ENCODE results near the gene NAALADL2. TPM values are rescaled to one million over a fixed set of nuclear protein-coding genes. Genes with fewer than 3 reads are reported as not detected.

The NAALADL2 gene
- polyA plus RNA-seq, 1 experiment: 6.3 TPM

DNA sequence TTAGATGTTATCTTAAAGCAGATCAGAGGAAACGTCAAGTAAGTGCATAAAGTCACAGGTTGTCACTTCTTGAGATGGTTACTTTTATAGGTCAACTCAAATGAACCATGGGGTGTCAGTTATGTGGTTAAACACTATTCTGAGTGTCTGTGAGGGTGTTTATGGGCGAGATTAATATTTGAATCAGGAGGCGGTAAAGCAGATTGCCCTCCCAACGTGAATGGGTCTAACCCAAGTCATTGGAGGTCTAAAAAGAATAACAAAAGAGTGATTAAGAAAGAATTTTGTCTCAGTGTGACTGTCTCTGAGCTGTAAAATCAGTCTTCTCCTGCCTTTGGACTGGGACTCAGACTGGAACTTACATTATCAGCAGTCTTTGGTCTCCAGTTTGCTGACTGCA is 977.5 kb downstream of the NAALADL2 start:
- no peaks in the 10 kb centered on the region for H3K9me3 ChIP-seq (ENCODE audit: control insufficient read depth, insufficient read depth, low read length)
- ChIA-PET CTCF (no interaction called here), POLR2A (no interaction called here)
- no peak for DNase-seq (ENCODE audit: low read depth, low spot score)
- H3K27ac ChIP-seq (ENCODE audit: low read depth, low read length): no peak overlapping the region
- no peak for TF ChIP-seq CTCF (IDR thresholded peaks at IDR 0.05; ENCODE audit: low read depth, low read length)
- no peaks in the 10 kb centered on the region for H3K27me3 ChIP-seq (ENCODE audit: control insufficient read depth, insufficient read depth, low read length)
- no peak overlapping the region for H3K4me3 ChIP-seq (ENCODE audit: low read depth, low read length)

DNA sequence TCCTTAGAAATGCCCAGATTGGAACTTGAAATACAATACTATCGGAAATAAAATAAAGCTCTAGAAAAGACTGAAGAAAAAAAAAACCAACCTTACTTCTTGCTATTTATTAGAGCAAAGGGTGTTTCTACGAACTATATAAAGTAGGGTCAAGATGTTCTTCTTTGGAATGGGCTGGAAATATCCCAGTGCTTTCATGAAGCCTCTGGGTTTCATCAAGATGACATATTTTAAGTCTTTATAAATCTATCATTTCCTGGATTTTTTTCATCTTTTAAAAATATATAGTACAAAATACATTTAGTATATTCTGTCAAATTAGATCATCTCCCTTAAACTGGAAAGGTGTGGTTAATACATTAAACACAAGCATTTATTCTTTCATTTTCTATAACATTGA is 978.8 kb downstream of the NAALADL2 start:
- Histone ChIP-seq H3K9me3 (ENCODE audit: control insufficient read depth, insufficient read depth, low read length) (no peaks in the 10 kb centered on the region), H3K4me3 (ENCODE audit: low read depth, low read length) (no peak overlapping the region), H3K27me3 (ENCODE audit: control insufficient read depth, insufficient read depth, low read length) (no peaks in the 10 kb centered on the region), H3K27ac (ENCODE audit: low read depth, low read length) (no peak overlapping the region)
- no peak for TF ChIP-seq CTCF (IDR thresholded peaks at IDR 0.05; ENCODE audit: low read depth, low read length)
- ChIA-PET POLR2A (no interaction called here), CTCF (interaction anchor here (0.5 to 0.6 kb wide), 2 partner anchors 467 to 1808 kb away, joined by 4 read pairs; no protein-coding TSS in a partner anchor)
- DNase-seq (ENCODE audit: low read depth, low spot score): no peak

DNA sequence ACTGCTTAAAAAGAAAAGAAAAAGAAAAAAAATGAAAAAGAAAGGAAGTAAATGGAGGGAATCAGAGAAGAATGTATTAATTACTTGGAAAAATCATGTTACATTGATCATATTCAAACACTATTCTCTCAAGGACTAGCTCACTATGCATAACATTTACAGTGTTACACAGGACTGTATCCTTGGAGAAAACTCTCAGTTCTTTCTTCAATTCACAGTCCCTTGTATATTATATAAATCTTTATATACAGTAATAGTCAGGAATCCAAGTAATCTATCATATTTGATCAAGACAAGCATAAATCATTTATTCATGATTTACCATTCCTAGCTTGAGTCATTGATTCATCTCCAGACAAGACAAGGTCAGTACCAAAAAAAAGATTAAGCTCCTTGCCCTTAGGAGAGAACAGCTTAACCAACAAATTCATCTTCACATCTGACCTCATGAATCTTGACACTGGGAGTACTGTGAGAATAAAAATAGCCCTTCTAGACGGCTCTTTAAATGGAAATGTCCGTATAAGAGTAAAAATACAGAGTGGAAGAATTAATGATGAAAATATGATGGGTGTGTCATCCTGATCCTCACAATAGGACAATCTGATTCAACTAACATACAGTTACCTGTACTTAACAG is 980.4 kb downstream of the NAALADL2 start:
- CTCF ChIA-PET: interaction anchor here (1.1 kb wide), 1 partner anchor 739 kb away, joined by 3 read pairs; no protein-coding TSS in a partner anchor

GRCh38 chr3:175851541-175851940 is 992.4 kb downstream of the NAALADL2 start:
- TF ChIP-seq CTCF (IDR thresholded peaks at IDR 0.05; ENCODE audit: low read depth, low read length): no peak

More for the DNA sequence above, 980.4 kb downstream of the NAALADL2 start:
- H3K9me3 ChIP-seq (ENCODE audit: control insufficient read depth, insufficient read depth, low read length): no peaks in the 10 kb centered on the region
- no peak for TF ChIP-seq CTCF (IDR thresholded peaks at IDR 0.05; ENCODE audit: low read depth, low read length)
- H3K27me3 ChIP-seq (ENCODE audit: control insufficient read depth, insufficient read depth, low read length): no peaks in the 10 kb centered on the region
- no peak overlapping the region for H3K27ac ChIP-seq (ENCODE audit: low read depth, low read length)
- H3K4me3 ChIP-seq (ENCODE audit: low read depth, low read length): no peak overlapping the region
- DNase-seq (ENCODE audit: low read depth, low spot score): no peak
- POLR2A ChIA-PET: no interaction called here

GRCh38 chr3:175852560-175852959 is 993.4 kb downstream of the NAALADL2 start:
- Histone ChIP-seq H3K9me3 (ENCODE audit: control insufficient read depth, insufficient read depth, low read length) (no peaks in the 10 kb centered on the region), H3K27ac (ENCODE audit: low read depth, low read length) (no peak overlapping the region), H3K4me3 (ENCODE audit: low read depth, low read length) (no peak overlapping the region), H3K27me3 (ENCODE audit: control insufficient read depth, insufficient read depth, low read length) (no peaks in the 10 kb centered on the region)
- TF ChIP-seq CTCF (IDR thresholded peaks at IDR 0.05; ENCODE audit: low read depth, low read length): no peak
- POLR2A ChIA-PET: no interaction called here
- CTCF ChIA-PET: no interaction called here
- DNase-seq (ENCODE audit: low read depth, low spot score): no peak

More at GRCh38 chr3:175851541-175851940, 992.4 kb downstream of the NAALADL2 start:
- ChIA-PET CTCF (no interaction called here), POLR2A (no interaction called here)
- Histone ChIP-seq H3K27ac (ENCODE audit: low read depth, low read length) (no peak overlapping the region), H3K9me3 (ENCODE audit: control insufficient read depth, insufficient read depth, low read length) (no peaks in the 10 kb centered on the region), H3K27me3 (ENCODE audit: control insufficient read depth, insufficient read depth, low read length) (no peaks in the 10 kb centered on the region), H3K4me3 (ENCODE audit: low read depth, low read length) (no peak overlapping the region)
- DNase-seq (ENCODE audit: low read depth, low spot score): no peak
